CD4-positive, alpha-beta T cell treated with Interferon gamma for 1 hour (primary cell): Measurements from ENCODE around the gene DUSP22.

Source experiments
- DNase-seq: peaks from one replicate; pipeline ENCODE4 v3.0.0-alpha.2; 2020

DUSP22 gene

GRCh38 chr6:397604-398003 is 105.3 kb downstream of the DUSP22 start:
- DNase-seq: no peak

DNA sequence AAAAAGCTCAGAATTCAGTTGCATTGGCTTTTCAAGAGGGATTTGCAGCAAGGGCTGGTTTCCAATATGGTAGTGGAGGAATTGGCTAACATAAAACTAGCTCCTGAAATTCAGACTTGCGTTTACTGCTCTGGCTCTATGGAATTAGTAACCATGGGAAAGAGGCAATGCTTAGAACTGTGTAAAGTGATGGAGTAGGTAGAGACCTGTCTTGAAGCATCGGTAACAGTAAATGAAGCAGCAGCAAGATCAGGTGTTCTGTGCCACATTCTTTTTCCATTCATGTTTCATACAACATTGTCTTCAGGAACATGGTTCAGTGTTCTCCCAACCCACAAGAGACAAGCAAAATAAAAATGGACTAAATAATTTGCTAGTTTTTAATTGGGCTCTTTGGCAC is 105.8 kb downstream of the DUSP22 start:
- DNase-seq: no peak

- no peak for DNase-seq
Observed at GRCh38 chr6:398558-399078, 106.3 kb downstream of the DUSP22 start.

GRCh38 chr6:399785-400534 is 107.7 kb downstream of the DUSP22 start:
- peak; percentile 57 for DNase-seq

DNA sequence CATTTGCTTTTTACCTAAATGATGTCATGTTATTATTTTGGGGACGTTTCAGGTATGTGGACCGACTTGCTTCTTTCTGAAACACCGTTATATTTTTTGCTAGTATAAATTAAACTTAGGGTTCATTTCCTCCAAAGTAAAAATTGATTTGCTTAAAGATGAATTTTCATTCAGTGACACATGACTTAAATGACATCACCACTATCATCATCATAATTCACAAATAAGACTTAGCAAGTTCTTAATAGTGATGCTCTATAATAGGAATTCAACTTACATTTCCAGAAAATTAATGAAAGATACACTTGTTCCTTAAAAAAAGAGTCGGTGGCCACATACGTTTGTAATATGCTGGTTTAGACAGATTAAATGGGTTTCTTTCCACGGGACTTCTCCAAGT is 108.5 kb downstream of the DUSP22 start:
- DNase-seq: no peak
